Measurements from ENCODE around the gene ACAP1. TPM values are rescaled to one million over a fixed set of nuclear protein-coding genes. Genes with fewer than 3 reads are reported as not detected.
"Not testable (repeated sequence)": the region's sequence is repeated elsewhere in the genome, so short reads cannot be mapped to it uniquely, and the experiment has no call there.

ACAP1 gene
- total RNA-seq, 1 donor from 2014 or later = 262 TPM

- no peak overlapping the region for H3K4me3 Mint-ChIP-seq
- no peaks in the 10 kb centered on the region for H3K4me1 Mint-ChIP-seq
- DNase-seq = no peak
- H3K36me3 Mint-ChIP-seq (ENCODE audit: low read depth) = no peaks in the 10 kb centered on the region
- H3K27me3 Mint-ChIP-seq = peaks cover 12% of the 10 kb centered on the region
- intact Hi-C loops (cut with micrococcal nuclease) = no loop called here
- H3K9me3 Mint-ChIP-seq = no peaks in the 10 kb centered on the region
- no peak overlapping the region for H3K27ac Mint-ChIP-seq
These were observed 31.7 kb downstream of the ACAP1 start for GRCh38 chr17:7367918-7368598.

GRCh38 chr17:7368599-7368994, 32.3 kb downstream of the ACAP1 start:
- H3K4me3 Mint-ChIP-seq; H3K27ac Mint-ChIP-seq; H3K36me3 Mint-ChIP-seq (ENCODE audit: low read depth); DNase-seq; H3K4me1 Mint-ChIP-seq; H3K9me3 Mint-ChIP-seq; intact Hi-C loops (cut with micrococcal nuclease): not testable (repeated sequence)
- peaks cover 12% of the 10 kb centered on the region for H3K27me3 Mint-ChIP-seq

DNA sequence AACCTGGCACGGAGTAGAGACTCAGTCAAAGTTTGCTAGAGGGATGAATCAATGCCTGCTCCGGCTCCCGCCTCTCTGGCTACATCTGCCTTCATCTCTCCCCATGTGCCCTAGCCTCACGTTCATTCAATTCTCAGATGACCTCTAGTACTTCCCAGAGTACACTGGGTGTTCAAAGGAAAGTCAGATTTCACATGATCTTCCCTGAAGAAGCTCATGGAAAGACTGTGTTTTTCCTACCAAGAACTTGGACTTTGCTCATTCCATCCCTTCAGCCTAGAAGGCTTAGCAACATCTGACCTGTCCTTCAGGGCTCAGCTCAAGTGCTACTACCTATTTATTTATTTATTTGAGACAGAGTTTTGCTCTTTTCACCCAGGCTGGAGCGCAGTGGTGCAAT, 33.5 kb downstream of the ACAP1 start:
- no peak for DNase-seq
- peaks cover 14% of the 10 kb centered on the region for H3K27me3 Mint-ChIP-seq
- no peak overlapping the region for H3K27ac Mint-ChIP-seq
- intact Hi-C loops (cut with micrococcal nuclease) = no loop called here
- no peaks in the 10 kb centered on the region for H3K9me3 Mint-ChIP-seq
- H3K4me1 Mint-ChIP-seq = no peaks in the 10 kb centered on the region
- H3K4me3 Mint-ChIP-seq = no peak overlapping the region
- H3K36me3 Mint-ChIP-seq (ENCODE audit: low read depth) = no peaks in the 10 kb centered on the region

- no peaks in the 10 kb centered on the region for H3K9me3 Mint-ChIP-seq
- H3K36me3 Mint-ChIP-seq (ENCODE audit: low read depth) = no peaks in the 10 kb centered on the region
- H3K4me3 Mint-ChIP-seq = no peak overlapping the region
- no peak for DNase-seq
- intact Hi-C loops (cut with micrococcal nuclease) = no loop called here
- H3K4me1 Mint-ChIP-seq = no peaks in the 10 kb centered on the region
- H3K27ac Mint-ChIP-seq = no peak overlapping the region
- H3K27me3 Mint-ChIP-seq = peaks cover 14% of the 10 kb centered on the region
These were observed 34.5 kb downstream of the ACAP1 start for GRCh38 chr17:7370853-7371252.

DNA sequence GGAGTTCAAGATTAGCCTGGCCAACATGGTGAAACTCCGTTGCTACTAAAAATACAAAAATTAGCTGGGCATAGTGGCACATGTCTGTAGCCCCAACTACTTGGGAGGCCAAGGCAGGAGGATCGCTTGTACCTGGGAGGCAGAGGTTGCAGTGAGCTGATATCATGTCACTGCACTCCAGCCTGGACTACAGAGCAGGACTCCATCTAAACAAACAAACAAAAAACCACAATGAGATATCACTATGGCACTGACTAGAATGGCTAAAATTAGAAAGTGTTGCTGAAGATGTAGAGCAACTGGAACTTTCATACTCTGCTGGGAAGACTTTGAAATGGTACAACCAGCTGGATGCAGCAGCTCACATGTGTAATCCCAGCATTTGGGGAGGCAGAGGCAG, 38.0 kb downstream of the ACAP1 start:
- H3K9me3 Mint-ChIP-seq = peaks cover 5% of the 10 kb centered on the region
- intact Hi-C loops (cut with micrococcal nuclease) = no loop called here
- peaks cover 21% of the 10 kb centered on the region for H3K27me3 Mint-ChIP-seq
- H3K4me3 Mint-ChIP-seq = no peak overlapping the region
- no peak for DNase-seq
- no peaks in the 10 kb centered on the region for H3K36me3 Mint-ChIP-seq (ENCODE audit: low read depth)
- no peaks in the 10 kb centered on the region for H3K4me1 Mint-ChIP-seq
- H3K27ac Mint-ChIP-seq = no peak overlapping the region

DNA sequence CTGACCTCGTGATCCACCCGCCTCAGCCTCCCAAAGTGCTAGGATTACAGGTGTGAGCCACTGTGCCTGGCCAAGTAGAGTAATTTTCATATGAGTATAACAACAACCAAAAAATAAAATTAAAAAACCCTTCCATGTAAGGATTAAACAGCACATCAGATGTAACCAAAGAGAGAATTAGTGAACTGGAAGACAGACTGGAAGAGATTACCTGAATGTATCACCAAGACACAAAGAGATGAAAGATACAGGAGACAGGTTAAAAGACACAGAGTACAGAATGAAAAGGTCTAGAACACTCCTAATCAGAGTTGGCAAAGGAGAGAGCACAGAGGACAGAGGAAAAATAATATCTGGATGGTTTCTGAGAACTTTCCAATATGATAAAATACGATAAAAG, 42.8 kb downstream of the ACAP1 start:
- no peak overlapping the region for H3K27ac Mint-ChIP-seq
- no peak for DNase-seq
- no peak overlapping the region for H3K4me3 Mint-ChIP-seq
- intact Hi-C loops (cut with micrococcal nuclease) = no loop called here
- H3K9me3 Mint-ChIP-seq = peaks cover 9% of the 10 kb centered on the region
- H3K36me3 Mint-ChIP-seq (ENCODE audit: low read depth) = no peaks in the 10 kb centered on the region
- H3K4me1 Mint-ChIP-seq = no peaks in the 10 kb centered on the region
- H3K27me3 Mint-ChIP-seq = peaks cover 42% of the 10 kb centered on the region

DNA sequence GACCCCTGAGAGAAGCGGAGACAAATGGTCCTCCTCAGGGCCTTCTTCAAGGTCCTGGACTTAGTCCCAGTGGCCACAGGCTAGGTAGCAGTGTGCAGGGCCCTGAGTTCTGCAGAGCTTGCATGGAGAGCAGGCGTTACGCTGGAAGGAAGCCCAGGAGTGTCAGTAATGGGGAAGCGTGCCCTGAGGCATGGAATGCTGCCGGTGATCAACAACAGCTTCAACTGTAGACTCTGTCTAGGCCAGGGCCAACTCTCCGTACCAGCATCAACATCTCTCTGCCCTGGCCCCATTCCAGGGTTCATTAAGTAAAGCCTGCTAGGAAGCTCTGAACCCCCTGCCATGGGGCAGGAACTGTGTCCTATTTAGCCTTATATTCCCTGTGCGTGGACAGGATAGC, 44.0 kb downstream of the ACAP1 start:
- intact Hi-C loops (cut with micrococcal nuclease) = no loop called here

GRCh38 chr17:7380855-7381683, 44.7 kb downstream of the ACAP1 start, which contains the start of gene TNK1:
Gene TNK1, plus strand, starts transcription at chr17:7381089. Its CDS starts 1,838 bp downstream, at chr17:7382927.
- no peak within 1 kb of the TSS for H3K4me3 Mint-ChIP-seq
- intact Hi-C loops (cut with micrococcal nuclease) = no loop called here
- H3K9me3 Mint-ChIP-seq = peaks cover 9% of the 10 kb centered on the region
- peaks cover 4% of the 10 kb centered on the region for H3K4me1 Mint-ChIP-seq
- no peak within 1 kb of the TSS for H3K27ac Mint-ChIP-seq
- H3K36me3 Mint-ChIP-seq (ENCODE audit: low read depth) = no peaks in the 10 kb centered on the region
- peaks cover 40% of the 10 kb centered on the region for H3K27me3 Mint-ChIP-seq
- no peak for DNase-seq

More for the DNA sequence above, 44.0 kb downstream of the ACAP1 start:
- Mint-ChIP-seq H3K36me3 (ENCODE audit: low read depth) (no peaks in the 10 kb centered on the region), H3K4me3 (no peak overlapping the region), H3K27ac (no peak overlapping the region), H3K4me1 (peaks cover 4% of the 10 kb centered on the region), H3K9me3 (peaks cover 9% of the 10 kb centered on the region), H3K27me3 (peaks cover 40% of the 10 kb centered on the region)
- DNase-seq = no peak

GRCh38 chr17:7382901-7383300, 46.6 kb downstream of the ACAP1 start:
- H3K27me3 Mint-ChIP-seq = peaks cover 33% of the 10 kb centered on the region
- no peak overlapping the region for H3K27ac Mint-ChIP-seq
- intact Hi-C loops (cut with micrococcal nuclease) = no loop called here
- no peaks in the 10 kb centered on the region for H3K36me3 Mint-ChIP-seq (ENCODE audit: low read depth)
- H3K4me1 Mint-ChIP-seq = peaks cover 4% of the 10 kb centered on the region
- peak overlapping the region; percentile 15 for H3K4me3 Mint-ChIP-seq
- H3K9me3 Mint-ChIP-seq = peaks cover 9% of the 10 kb centered on the region
- no peak for DNase-seq

DNA sequence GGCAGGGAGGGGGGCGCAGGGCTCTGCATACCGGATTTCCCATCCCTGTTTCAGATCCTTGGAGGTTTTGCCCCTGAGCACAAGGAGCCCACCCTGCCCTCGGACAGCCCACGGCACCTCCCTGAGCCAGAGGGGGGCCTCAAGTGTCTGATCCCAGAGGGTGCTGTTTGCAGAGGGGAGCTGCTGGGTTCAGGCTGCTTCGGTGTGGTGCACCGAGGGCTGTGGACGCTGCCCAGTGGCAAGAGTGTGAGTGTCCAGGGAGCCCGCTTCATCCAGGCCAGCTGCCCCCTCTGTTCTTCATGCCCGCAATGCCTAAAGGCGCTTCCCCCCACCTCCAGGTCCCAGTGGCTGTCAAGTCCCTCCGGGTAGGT, 47.0 kb downstream of the ACAP1 start:
- DNase-seq = no peak
- Mint-ChIP-seq H3K4me1 (peaks cover 4% of the 10 kb centered on the region), H3K9me3 (peaks cover 9% of the 10 kb centered on the region), H3K27me3 (peaks cover 33% of the 10 kb centered on the region), H3K36me3 (ENCODE audit: low read depth) (peaks cover 1% of the 10 kb centered on the region), H3K4me3 (peak overlapping the region; percentile 77), H3K27ac (no peak overlapping the region)
- intact Hi-C loops (cut with micrococcal nuclease) = no loop called here

- Mint-ChIP-seq H3K27ac (peak overlapping the region; percentile 69), H3K27me3 (peaks cover 31% of the 10 kb centered on the region), H3K9me3 (peaks cover 9% of the 10 kb centered on the region), H3K36me3 (ENCODE audit: low read depth) (peaks cover 3% of the 10 kb centered on the region), H3K4me3 (peak overlapping the region; percentile 77), H3K4me1 (peaks cover 4% of the 10 kb centered on the region)
- intact Hi-C loops (cut with micrococcal nuclease) = loop anchor here (1.0 kb wide), 1 partner anchor 20 kb away; the partner anchor contains the start of gene TMEM256
- peak; percentile 94 for DNase-seq
These were observed 47.6 kb downstream of the ACAP1 start for GRCh38 chr17:7383742-7384488.

GRCh38 chr17:7384489-7385081, 48.3 kb downstream of the ACAP1 start:
- Mint-ChIP-seq H3K4me1 (peaks cover 4% of the 10 kb centered on the region), H3K27ac (peak overlapping the region; percentile 69), H3K4me3 (peak overlapping the region; percentile 77), H3K9me3 (peaks cover 2% of the 10 kb centered on the region), H3K27me3 (peaks cover 24% of the 10 kb centered on the region), H3K36me3 (ENCODE audit: low read depth) (peaks cover 10% of the 10 kb centered on the region)
- DNase-seq = no peak
- intact Hi-C loops (cut with micrococcal nuclease) = loop anchor here (1.0 kb wide), 1 partner anchor 20 kb away; the partner anchor contains the start of gene TMEM256

DNA sequence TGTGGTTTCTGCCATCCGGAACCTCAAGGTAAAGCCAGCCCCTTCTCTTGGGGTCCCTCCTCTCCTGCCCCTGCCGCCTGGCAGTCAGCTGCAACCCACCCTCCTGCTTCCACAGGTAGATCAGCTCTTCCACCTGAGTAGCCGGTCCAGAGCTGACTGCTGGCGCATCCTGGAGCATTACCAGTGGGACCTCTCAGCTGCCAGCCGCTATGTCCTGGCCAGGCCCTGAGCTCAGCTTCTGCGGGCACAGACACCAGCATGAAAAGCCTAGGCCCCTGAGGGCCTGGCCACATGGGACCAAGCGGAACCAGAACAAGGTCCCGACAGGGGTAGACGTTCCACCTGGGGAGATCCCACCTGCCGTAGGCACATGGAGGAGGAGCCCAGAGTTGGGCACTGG, 52.5 kb downstream of the ACAP1 start:
- H3K9me3 Mint-ChIP-seq = no peaks in the 10 kb centered on the region
- no peak overlapping the region for H3K27ac Mint-ChIP-seq
- H3K4me1 Mint-ChIP-seq = peaks cover 23% of the 10 kb centered on the region
- no peak for DNase-seq
- H3K36me3 Mint-ChIP-seq (ENCODE audit: low read depth) = peaks cover 23% of the 10 kb centered on the region
- no peaks in the 10 kb centered on the region for H3K27me3 Mint-ChIP-seq
- H3K4me3 Mint-ChIP-seq = no peak overlapping the region
- intact Hi-C loops (cut with micrococcal nuclease) = no loop called here

Measured in activated CD4-positive, alpha-beta T cell treated with anti-CD3 and anti-CD28 coated beads, Interleukin-2, amount 10 ng/mL, durations not matched to agents 24 days and 14 days (primary cell).